Activated CD4-positive, alpha-beta T cell treated with anti-CD3 and anti-CD28 coated beads for 36 hours (primary cell): ENCODE measurements around the gene STAT5A. TPM values are rescaled to one million over a fixed set of nuclear protein-coding genes. Genes with fewer than 3 reads are reported as not detected.
"Not testable (repeated sequence)": the region's sequence is repeated elsewhere in the genome, so short reads cannot be mapped to it uniquely, and the experiment has no call there.

Experiments
- ATAC-seq: fragments of 200-7000 bp; cut with Tn5 transposase; one replicate; pipeline ENCODE4 v1.10.0; 2021; ENCODE audit warnings: mild to moderate bottlenecking, moderate library complexity
- CTCF ChIA-PET: fragments of 350-600 bp; sonication (Branson Sonifier 250); formaldehyde crosslinking; loops from one replicate; lab custom pipeline; 2021; ENCODE audit warnings: antibody characterized with exemption; lab: Charles Lee
- POLR2A ChIA-PET: fragments of 350-600 bp; sonication (Branson Sonifier 250); formaldehyde crosslinking; loops from one replicate; lab custom pipeline; 2021; ENCODE audit warnings: antibody characterized with exemption, inconsistent platforms; lab: Charles Lee
- DNase-seq: peaks from one replicate; pipeline ENCODE4 v3.0.0-alpha.2; 2020
- H3K27ac Mint-ChIP-seq: one replicate; pipeline ENCODE4 v1.8.0; 2021; ENCODE audit warnings: mixed read lengths
- H3K27me3 Mint-ChIP-seq: one replicate; pipeline ENCODE4 v1.8.0; 2021; ENCODE audit warnings: mixed read lengths
- H3K36me3 Mint-ChIP-seq: one replicate; pipeline ENCODE4 v1.8.0; 2021; ENCODE audit warnings: low read depth, mixed read lengths
- H3K4me1 Mint-ChIP-seq: one replicate; pipeline ENCODE4 v1.8.0; 2021; ENCODE audit warnings: mixed read lengths
- H3K4me3 Mint-ChIP-seq: one replicate; pipeline ENCODE4 v1.8.0; 2021; ENCODE audit warnings: mild to moderate bottlenecking, moderate library complexity, mixed read lengths
- H3K9me3 Mint-ChIP-seq: one replicate; pipeline ENCODE4 v1.8.0; 2021; ENCODE audit warnings: low read depth, mixed read lengths
- intact Hi-C, 2 experiments: fragments of 100-400 bp; cut with DNase I in 1 of 2; cut with micrococcal nuclease in 1 of 2; formaldehyde crosslinking; loops; one replicate each; pipeline versions ENCODE4 v1.14.2 to v1.15.1; 2022 to 2024; cut with DNase I, micrococcal nuclease
- total RNA-seq, 2 experiments: library from RNA; stranded (reverse); gene quantifications; one replicate each; pipeline ENCODE4 v1.2.3, GENCODE V29; 2021

Gene STAT5A
- total RNA-seq, 2 experiments from 2014 or later = 178 to 203 TPM

GRCh38 chr17:42290577-42290976, 2.3 kb downstream of the STAT5A start:
- intact Hi-C loops = no loop called here
- Mint-ChIP-seq H3K27ac (peak overlapping the region; percentile 96), H3K9me3 (no peaks in the 10 kb centered on the region), H3K4me1 (peaks cover 59% of the 10 kb centered on the region), H3K4me3 (peak overlapping the region; percentile 81), H3K36me3 (peaks cover 72% of the 10 kb centered on the region), H3K27me3 (no peaks in the 10 kb centered on the region)
- CTCF ChIA-PET = interaction anchor here (1.0 to 9.3 kb wide), 7 partner anchors 13 to 130 kb away, joined by 3 to 55 read pairs (median 3); no protein-coding TSS in a partner anchor
- DNase-seq (no peak), ATAC-seq (no peak)
- POLR2A ChIA-PET = interaction anchor here (0.8 to 5.4 kb wide), 3 partner anchors 19 to 68 kb away, joined by 3 to 44 read pairs (median 5); no protein-coding TSS in a partner anchor

GRCh38 chr17:42291129-42291528, 2.8 kb downstream of the STAT5A start:
- POLR2A ChIA-PET = interaction anchor here (0.8 to 5.4 kb wide), 2 partner anchors 19 to 42 kb away, joined by 3 to 44 read pairs; no protein-coding TSS in a partner anchor
- intact Hi-C loops = no loop called here
- Mint-ChIP-seq H3K9me3 (no peaks in the 10 kb centered on the region), H3K4me3 (peak overlapping the region; percentile 81), H3K27ac (peak overlapping the region; percentile 96), H3K36me3 (peaks cover 77% of the 10 kb centered on the region), H3K27me3 (no peaks in the 10 kb centered on the region), H3K4me1 (peaks cover 56% of the 10 kb centered on the region)
- ATAC-seq = no peak
- CTCF ChIA-PET = interaction anchor here (0.6 to 9.3 kb wide), 4 partner anchors 11 to 68 kb away, joined by 3 to 55 read pairs (median 3); no protein-coding TSS in a partner anchor
- DNase-seq = no peak

GRCh38 chr17:42294469-42295398, 6.4 kb downstream of the STAT5A start:
- DNase-seq = no peak
- H3K36me3 Mint-ChIP-seq = peaks cover 67% of the 10 kb centered on the region
- peaks cover 44% of the 10 kb centered on the region for H3K4me1 Mint-ChIP-seq
- H3K27ac Mint-ChIP-seq = peak overlapping the region; percentile 82
- intact Hi-C loops = no loop called here
- no peaks in the 10 kb centered on the region for H3K9me3 Mint-ChIP-seq
- CTCF ChIA-PET = interaction anchor here (9.3 kb wide), 1 partner anchor 72 kb away, joined by 55 read pairs; no protein-coding TSS in a partner anchor
- no peaks in the 10 kb centered on the region for H3K27me3 Mint-ChIP-seq
- H3K4me3 Mint-ChIP-seq = no peak overlapping the region
- ATAC-seq = no peak
- POLR2A ChIA-PET = interaction anchor here (0.6 kb wide), 1 partner anchor 259 kb away, joined by 3 read pairs; no protein-coding TSS in a partner anchor

- Mint-ChIP-seq H3K27ac (no peak overlapping the region), H3K36me3 (peaks cover 57% of the 10 kb centered on the region), H3K9me3 (no peaks in the 10 kb centered on the region), H3K27me3 (no peaks in the 10 kb centered on the region), H3K4me1 (peaks cover 33% of the 10 kb centered on the region), H3K4me3 (no peak overlapping the region)
- POLR2A ChIA-PET = interaction anchor here (0.7 kb wide), 1 partner anchor 48 kb away, joined by 4 read pairs; no protein-coding TSS in a partner anchor
- ATAC-seq (no peak), DNase-seq (no peak)
- intact Hi-C loops = no loop called here
- CTCF ChIA-PET = interaction anchor here (0.8 to 1.6 kb wide), 2 partner anchors 74 to 102 kb away, joined by 4 to 9 read pairs; partner anchors contain the start of gene GHDC
Observed at GRCh38 chr17:42296012-42296411, 7.7 kb downstream of the STAT5A start.

- intact Hi-C loops, POLR2A ChIA-PET: not testable (repeated sequence)
- peaks cover 56% of the 10 kb centered on the region for H3K36me3 Mint-ChIP-seq
Observed at GRCh38 chr17:42297775-42298174, 9.5 kb downstream of the STAT5A start.

GRCh38 chr17:42299361-42299760, 11.1 kb downstream of the STAT5A start:
- Mint-ChIP-seq H3K36me3 (peaks cover 58% of the 10 kb centered on the region), H3K4me1 (peaks cover 17% of the 10 kb centered on the region)
- ATAC-seq, H3K27ac Mint-ChIP-seq, CTCF ChIA-PET, intact Hi-C loops, H3K9me3 Mint-ChIP-seq, H3K27me3 Mint-ChIP-seq, H3K4me3 Mint-ChIP-seq, POLR2A ChIA-PET, DNase-seq: not testable (repeated sequence)

More at GRCh38 chr17:42297775-42298174, 9.5 kb downstream of the STAT5A start:
- not testable (repeated sequence) for DNase-seq, H3K27me3 Mint-ChIP-seq, H3K9me3 Mint-ChIP-seq, H3K27ac Mint-ChIP-seq, H3K4me3 Mint-ChIP-seq, ATAC-seq
- CTCF ChIA-PET = interaction anchor here (0.6 to 1.6 kb wide), 2 partner anchors 76 to 104 kb away, joined by 3 to 9 read pairs; no protein-coding TSS in a partner anchor
- peaks cover 19% of the 10 kb centered on the region for H3K4me1 Mint-ChIP-seq

GRCh38 chr17:42299913-42300312, 11.6 kb downstream of the STAT5A start:
- CTCF ChIA-PET, POLR2A ChIA-PET, H3K27ac Mint-ChIP-seq, H3K27me3 Mint-ChIP-seq, H3K4me3 Mint-ChIP-seq, ATAC-seq, H3K9me3 Mint-ChIP-seq, intact Hi-C loops, DNase-seq: not testable (repeated sequence)
- H3K4me1 Mint-ChIP-seq = peaks cover 20% of the 10 kb centered on the region
- peaks cover 59% of the 10 kb centered on the region for H3K36me3 Mint-ChIP-seq

- no peak for DNase-seq
- ATAC-seq = no peak
- Mint-ChIP-seq H3K4me1 (peaks cover 20% of the 10 kb centered on the region), H3K27ac (no peak overlapping the region), H3K27me3 (no peaks in the 10 kb centered on the region), H3K4me3 (no peak overlapping the region), H3K36me3 (peaks cover 54% of the 10 kb centered on the region), H3K9me3 (no peaks in the 10 kb centered on the region)
- ChIA-PET CTCF (interaction anchor here (0.8 to 3.7 kb wide), 3 partner anchors 12 to 106 kb away, joined by 3 to 17 read pairs (median 4); no protein-coding TSS in a partner anchor), POLR2A (no interaction called here)
- intact Hi-C loops = no loop called here
Observed at GRCh38 chr17:42301022-42301421, 12.7 kb downstream of the STAT5A start.

GRCh38 chr17:42303694-42304093, 15.4 kb downstream of the STAT5A start:
- intact Hi-C loops = no loop called here
- DNase-seq (no peak), ATAC-seq (no peak)
- Mint-ChIP-seq H3K27me3 (no peaks in the 10 kb centered on the region), H3K4me1 (peaks cover 42% of the 10 kb centered on the region), H3K9me3 (no peaks in the 10 kb centered on the region), H3K27ac (peak overlapping the region; percentile 14), H3K36me3 (peaks cover 68% of the 10 kb centered on the region), H3K4me3 (no peak overlapping the region)
- ChIA-PET CTCF (interaction anchor here (1.0 to 3.7 kb wide), 3 partner anchors 9 to 102 kb away, joined by 3 to 17 read pairs (median 3); no protein-coding TSS in a partner anchor), POLR2A (interaction anchor here (0.6 to 1.6 kb wide), 4 partner anchors 9 to 59 kb away, joined by 3 to 6 read pairs (median 4); no protein-coding TSS in a partner anchor)

- no peak for DNase-seq
- Mint-ChIP-seq H3K9me3 (no peaks in the 10 kb centered on the region), H3K27ac (no peak overlapping the region), H3K27me3 (no peaks in the 10 kb centered on the region), H3K4me1 (peaks cover 49% of the 10 kb centered on the region), H3K36me3 (peaks cover 70% of the 10 kb centered on the region), H3K4me3 (no peak overlapping the region)
- intact Hi-C loops = no loop called here
- CTCF ChIA-PET = interaction anchor here (0.8 to 3.7 kb wide), 4 partner anchors 8 to 220 kb away, joined by 3 to 17 read pairs (median 4); no protein-coding TSS in a partner anchor
- POLR2A ChIA-PET = interaction anchor here (1.2 kb wide), 1 partner anchor 8 kb away, joined by 5 read pairs; no protein-coding TSS in a partner anchor
- no peak for ATAC-seq
Observed at GRCh38 chr17:42304187-42305030, 16.1 kb downstream of the STAT5A start.
